HG03469 (cell line): ENCODE measurements around the gene HS6ST3.
"Not testable (repeated sequence)": the region's sequence is repeated elsewhere in the genome, so short reads cannot be mapped to it uniquely, and the experiment has no call there.

Source experiments
- ATAC-seq: cut with Tn5 transposase; IDR thresholded peaks from one replicate; pipeline ENCODE4 v1.9.1; 2021; ENCODE audit warnings: mild to moderate bottlenecking, moderate library complexity, moderate number of reproducible peaks; ENCODE audit not compliant: unreplicated experiment

The HS6ST3 gene

DNA sequence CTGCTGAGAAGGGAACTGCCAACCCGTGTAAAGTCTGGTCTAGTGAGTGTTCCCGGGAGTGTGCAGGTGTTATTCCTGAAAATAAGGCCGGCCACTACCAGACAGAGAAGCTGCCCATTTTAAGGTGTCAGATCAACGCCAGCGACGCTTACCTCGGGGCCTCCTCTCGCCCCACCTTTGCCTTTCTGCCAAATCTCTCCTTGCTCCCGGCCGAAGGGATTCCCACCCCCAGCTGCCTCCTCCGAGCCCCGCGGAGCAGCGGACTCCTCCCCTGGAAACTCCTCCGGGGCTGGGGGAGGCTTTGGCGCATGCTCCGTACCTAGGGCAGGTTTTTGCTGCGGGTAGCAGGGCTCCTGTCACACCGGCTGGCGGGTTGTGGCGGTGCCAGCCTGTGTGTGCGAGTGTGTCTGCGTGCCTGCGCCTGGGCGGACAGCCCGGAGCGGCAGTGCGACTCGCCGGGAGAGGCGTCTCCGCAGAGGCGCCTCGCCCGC, at the start of gene HS6ST3:
TSS of gene HS6ST3 (plus strand) at position 359 of the 491 bp plus-strand sequence.
- peak; percentile 41 for ATAC-seq

DNA sequence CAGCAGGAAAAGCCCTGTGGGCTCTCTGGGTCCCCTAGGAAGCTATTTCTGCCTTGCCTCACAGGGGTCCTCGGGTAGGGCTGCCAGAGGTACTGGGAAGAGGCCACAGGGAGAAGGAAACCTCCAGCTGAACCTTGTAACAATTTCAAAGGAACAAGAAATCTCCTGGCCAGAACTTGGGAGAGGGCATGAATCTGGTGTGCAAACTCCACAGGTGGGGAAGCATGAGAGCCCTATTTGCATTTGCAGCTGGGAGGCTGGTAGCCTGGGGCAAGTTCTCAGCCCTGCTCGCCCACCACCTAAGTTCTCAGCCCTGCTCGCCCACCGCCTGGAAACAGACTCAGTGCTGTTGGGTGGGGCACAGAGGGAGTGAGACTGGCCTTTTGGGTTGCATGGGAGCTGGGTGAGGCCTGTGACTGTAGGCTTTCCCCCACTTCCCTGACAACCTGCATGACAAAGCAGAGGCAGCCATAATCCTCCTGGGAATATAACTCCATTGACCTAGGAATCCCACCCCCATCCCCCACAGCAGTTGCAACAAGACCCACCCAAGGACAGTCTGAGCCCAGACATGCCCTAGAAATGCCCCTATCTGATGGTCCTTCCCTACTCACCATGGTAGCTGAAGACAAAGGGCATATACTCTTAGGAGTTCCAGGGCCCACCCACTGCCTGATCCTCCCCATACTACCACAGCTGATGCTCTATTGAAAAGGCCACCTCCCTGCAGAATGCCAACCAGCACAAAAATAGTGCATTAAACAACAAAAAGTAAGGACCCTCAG, 48.4 kb upstream of the HS6ST3 start:
- ATAC-seq: no peak

- no peak for ATAC-seq
These were observed 45.7 kb upstream of the HS6ST3 start for GRCh38 chr13:96044238-96044637.

DNA sequence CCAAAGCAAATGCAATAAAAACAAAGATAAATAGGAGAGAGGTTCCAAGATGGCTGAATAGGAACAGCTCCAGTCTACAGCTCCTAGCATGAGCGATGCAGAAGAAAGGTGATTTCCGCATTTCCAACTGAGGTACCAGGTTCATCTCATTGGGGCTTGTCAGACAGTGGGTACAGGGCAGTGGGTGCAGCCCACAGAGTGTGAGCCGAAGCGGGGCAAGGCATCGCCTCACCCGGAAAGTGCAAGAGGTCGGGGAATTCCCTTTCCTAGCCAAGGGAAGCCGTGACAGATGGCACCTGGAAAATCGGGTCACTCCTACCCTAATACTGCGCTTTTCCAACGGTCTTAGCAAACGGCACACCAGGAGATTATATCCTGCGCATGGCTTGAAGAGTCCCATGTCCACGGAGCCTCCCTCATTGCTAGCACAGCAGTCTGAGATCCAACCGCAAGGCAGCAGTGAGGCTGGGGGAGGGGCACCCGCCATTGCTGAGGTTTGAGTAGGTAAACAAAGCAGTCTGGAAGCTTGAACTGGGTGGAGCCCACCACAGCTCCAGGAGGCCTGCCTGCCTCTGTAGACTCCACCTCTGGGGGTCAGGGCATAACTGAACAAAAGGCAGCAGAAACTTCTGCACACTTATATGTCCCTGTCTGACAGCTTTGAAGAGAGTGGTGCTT, 43.3 kb upstream of the HS6ST3 start:
- not testable (repeated sequence) for ATAC-seq

DNA sequence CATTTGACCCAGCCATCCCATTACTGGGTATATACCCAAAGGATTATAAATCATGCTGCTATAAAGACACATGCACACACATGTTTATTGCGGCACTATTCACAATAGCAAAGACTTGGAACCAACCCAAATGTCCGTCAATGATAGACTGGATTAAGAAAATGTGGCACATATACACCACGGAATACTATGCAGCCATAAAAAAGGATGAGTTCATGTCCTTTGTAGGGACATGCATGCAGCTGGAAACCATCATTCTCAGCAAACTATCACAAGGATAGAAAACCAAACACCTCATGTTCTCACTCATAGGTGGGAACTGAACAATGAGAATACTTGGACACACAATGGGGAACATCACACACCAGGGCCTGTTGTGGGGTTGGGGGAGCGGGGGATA, 39.0 kb upstream of the HS6ST3 start:
- ATAC-seq: not testable (repeated sequence)

GRCh38 chr13:96051491-96051890, 38.4 kb upstream of the HS6ST3 start:
- ATAC-seq: not testable (repeated sequence)

DNA sequence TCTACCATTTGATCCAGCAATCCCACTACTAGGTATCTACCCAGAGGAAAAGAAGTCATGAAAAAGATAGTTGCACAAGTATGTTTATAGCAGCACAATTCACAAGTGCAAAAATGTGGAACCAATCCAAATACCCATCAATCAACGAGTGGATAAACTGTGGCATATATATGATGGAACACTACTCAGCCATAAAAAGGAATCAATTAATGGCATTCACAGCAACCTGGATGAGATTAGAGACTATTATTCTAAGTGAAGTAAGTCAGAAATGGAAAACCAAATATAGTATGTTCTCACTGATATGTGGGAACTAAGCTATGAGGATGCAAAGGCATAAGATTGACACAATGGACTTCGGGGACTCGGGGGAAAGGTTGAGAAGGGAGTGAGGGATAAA, 38.0 kb upstream of the HS6ST3 start:
- ATAC-seq: not testable (repeated sequence)

DNA sequence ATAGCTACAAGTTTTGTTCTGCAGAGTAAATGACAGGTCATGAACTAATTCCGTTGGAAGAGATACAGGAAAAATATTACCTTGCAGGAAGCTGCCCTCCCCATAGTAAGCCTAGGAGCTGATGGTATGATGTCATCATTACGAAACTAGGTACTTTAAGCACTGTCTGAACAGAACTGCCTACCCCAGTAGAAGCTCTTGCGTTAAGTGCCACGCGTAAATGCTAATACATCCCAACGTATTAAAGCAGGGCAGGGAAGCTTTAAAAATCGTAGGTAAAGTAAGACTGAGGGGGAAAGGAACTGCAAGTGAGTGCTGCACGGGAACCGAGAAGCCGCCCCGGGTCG, 37.3 kb upstream of the HS6ST3 start:
- peak; percentile 54 for ATAC-seq

GRCh38 chr13:96053003-96053703, 36.8 kb upstream of the HS6ST3 start, which contains the start of gene UGGT2:
Gene UGGT2, minus strand, starts transcription at chr13:96053401. Its CDS starts 89 bp downstream, at chr13:96053312.
- peak; percentile 97 for ATAC-seq

GRCh38 chr13:96065849-96066248, 24.1 kb upstream of the HS6ST3 start:
- ATAC-seq: no peak

- ATAC-seq: no peak
These were observed 21.2 kb upstream of the HS6ST3 start for GRCh38 chr13:96068729-96069128.

GRCh38 chr13:96071504-96071903, 18.4 kb upstream of the HS6ST3 start:
- no peak for ATAC-seq

DNA sequence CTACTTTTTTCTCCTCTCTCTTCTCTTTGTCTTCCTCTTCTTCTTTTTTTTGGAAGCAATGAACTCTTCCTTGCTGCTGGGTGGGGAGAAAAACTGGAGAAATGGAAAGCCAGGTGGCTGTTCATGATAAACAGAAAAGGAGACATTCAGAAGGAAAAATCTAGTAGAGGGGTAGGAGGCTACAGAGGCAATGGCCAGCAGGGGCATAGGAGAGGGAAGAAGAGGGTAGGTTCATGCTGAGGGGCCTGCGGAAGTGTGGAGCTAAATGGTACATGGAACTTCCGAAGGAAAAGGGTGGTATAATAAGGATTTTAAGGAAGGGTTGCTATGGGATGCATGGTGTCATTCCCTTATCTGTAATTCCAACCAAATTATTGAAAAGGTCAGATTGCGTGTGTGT, 17.5 kb upstream of the HS6ST3 start:
- ATAC-seq: no peak

- ATAC-seq: peak; percentile 42
These were observed 13.9 kb upstream of the HS6ST3 start for GRCh38 chr13:96075953-96076543.

DNA sequence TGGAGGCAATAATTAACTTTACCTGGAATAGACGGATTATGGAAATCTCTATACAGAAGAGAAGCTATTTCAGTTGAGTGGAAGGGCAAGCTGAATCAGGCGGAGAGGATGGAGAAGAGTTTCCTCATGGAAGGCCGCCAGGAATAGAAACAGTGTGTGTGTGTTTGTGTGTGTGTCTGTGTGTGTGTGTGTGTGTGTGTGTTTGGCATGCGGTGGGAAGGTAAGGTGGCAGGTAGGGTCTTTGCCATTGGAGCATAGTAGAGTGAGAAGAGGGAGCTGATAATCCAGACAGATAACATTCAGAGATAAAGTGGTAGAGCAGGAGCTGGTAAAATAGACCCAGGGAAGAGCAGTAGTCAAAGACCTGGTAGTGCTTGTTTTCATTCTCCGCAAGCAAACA, 9.2 kb upstream of the HS6ST3 start:
- no peak for ATAC-seq

GRCh38 chr13:96081888-96082287, 8.0 kb upstream of the HS6ST3 start:
- no peak for ATAC-seq

GRCh38 chr13:96082640-96083039, 7.3 kb upstream of the HS6ST3 start:
- no peak for ATAC-seq

GRCh38 chr13:96086736-96087135, 3.2 kb upstream of the HS6ST3 start:
- no peak for ATAC-seq

DNA sequence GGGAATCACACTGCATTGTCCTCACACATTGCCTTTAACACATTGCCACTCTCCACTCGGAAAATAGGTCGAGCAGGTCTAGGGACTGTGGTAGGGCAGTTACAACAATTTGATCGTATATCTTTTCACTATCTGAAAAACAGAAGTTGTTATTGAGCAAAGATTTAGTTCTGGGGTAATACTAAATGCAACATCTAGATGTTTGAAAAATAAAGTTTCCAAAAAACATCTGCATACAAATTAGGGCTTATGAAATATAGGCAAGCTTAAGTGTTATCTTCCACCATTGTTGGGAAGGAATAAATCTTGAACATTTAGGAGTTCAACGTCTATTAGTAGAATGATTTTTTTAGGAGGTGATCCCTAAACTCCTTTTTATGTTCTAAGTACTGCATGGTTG, 768 bp upstream of the HS6ST3 start:
- no peak for ATAC-seq

- peak; percentile 25 for ATAC-seq
These were observed 564 bp downstream of the HS6ST3 start for GRCh38 chr13:96090240-96091101.
